GM18951 (cell line): ENCODE measurements around the gene NSD1.
"Not testable (repeated sequence)": the region's sequence is repeated elsewhere in the genome, so short reads cannot be mapped to it uniquely, and the experiment has no call there.

Experiments used
- POLR2A ChIP-seq: IDR thresholded peaks from 4 replicates; pipeline ENCODE4 v1.6.1; 2011; ENCODE audit warnings: mild to moderate bottlenecking; ENCODE audit not compliant: insufficient read length, insufficient read depth; ENCODE audit errors: extremely low read depth
- in situ Hi-C: fragments of 300-500 bp; cut with MboI; formaldehyde crosslinking; loops from one replicate; pipeline ENCODE4 v1.12.0; 2022; ENCODE audit warnings: low sequenced_read_pairs, mixed read lengths, inconsistent platforms; ENCODE audit not compliant: unreplicated experiment

Gene NSD1

GRCh38 chr5:177339107-177339638 is 205.6 kb downstream of the NSD1 start:
- no peak for TF ChIP-seq POLR2A
- in situ Hi-C loops, result no loop called here

- in situ Hi-C loops, result not testable (repeated sequence)
Observed at GRCh38 chr5:177343000-177343399, 209.4 kb downstream of the NSD1 start.

- TF ChIP-seq POLR2A, result no peak
- in situ Hi-C loops, result no loop called here
Observed at GRCh38 chr5:177343777-177344176, 210.2 kb downstream of the NSD1 start.

GRCh38 chr5:177344891-177345290 is 211.3 kb downstream of the NSD1 start:
- no peak for TF ChIP-seq POLR2A

GRCh38 chr5:177346820-177347219 is 213.2 kb downstream of the NSD1 start:
- in situ Hi-C loops, result no loop called here

More at GRCh38 chr5:177344891-177345290, 211.3 kb downstream of the NSD1 start:
- in situ Hi-C loops, result no loop called here

GRCh38 chr5:177347699-177348098 is 214.1 kb downstream of the NSD1 start:
- in situ Hi-C loops, result no loop called here
- no peak for TF ChIP-seq POLR2A

More at GRCh38 chr5:177346820-177347219, 213.2 kb downstream of the NSD1 start:
- TF ChIP-seq POLR2A, result no peak

- TF ChIP-seq POLR2A, result no peak
- in situ Hi-C loops, result no loop called here
Observed at GRCh38 chr5:177349362-177349647, 215.7 kb downstream of the NSD1 start.

GRCh38 chr5:177349762-177350161 is 216.2 kb downstream of the NSD1 start:
- in situ Hi-C loops, result no loop called here
- TF ChIP-seq POLR2A, result no peak
